ENCODE measurements around the gene LRG1.
"Not testable (repeated sequence)": the region's sequence is repeated elsewhere in the genome, so short reads cannot be mapped to it uniquely, and the experiment has no call there.

Gene LRG1

DNA sequence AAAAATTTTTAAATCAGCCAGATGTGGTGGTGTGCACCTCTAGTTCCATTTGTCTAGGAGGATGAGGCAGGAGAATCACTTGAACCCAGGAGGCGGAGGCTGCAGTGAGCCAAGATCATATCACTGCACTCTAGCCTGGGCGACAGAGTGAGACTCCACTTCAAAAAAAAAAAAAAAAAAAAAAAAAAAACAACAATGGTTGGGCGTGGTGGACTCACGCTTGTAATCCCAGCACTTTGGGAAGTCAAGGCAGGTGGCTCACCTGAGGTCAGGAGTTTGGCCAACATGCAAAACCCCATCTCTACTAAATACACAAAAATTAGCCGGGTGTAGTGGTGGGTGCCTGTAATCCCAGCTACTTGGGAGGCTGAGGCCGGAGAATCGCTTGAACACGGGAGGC lies 12.5 kb downstream of the LRG1 start:
- not testable (repeated sequence) for DNase-seq (ENCODE audit: low read depth)

DNA sequence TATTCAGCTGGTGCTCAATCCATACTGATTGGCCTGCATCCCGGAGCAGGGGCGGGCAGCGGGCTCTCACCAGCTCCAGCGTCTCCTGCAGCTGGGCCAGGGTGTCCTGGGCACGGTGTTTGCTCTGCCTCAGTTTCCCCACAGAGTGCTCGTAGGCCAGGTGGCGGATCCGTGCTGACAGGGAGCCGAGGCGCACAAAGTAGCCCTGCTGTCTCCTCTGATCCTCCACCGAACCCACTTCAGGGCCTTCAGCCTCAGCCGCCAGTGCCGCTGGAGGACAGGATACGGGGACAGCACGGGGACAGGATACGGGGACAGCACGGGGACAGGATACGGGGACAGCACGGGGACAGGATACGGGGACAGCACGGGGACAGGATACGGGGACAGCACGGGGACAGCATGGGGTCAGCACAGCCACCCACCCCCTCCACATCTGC lies 14.3 kb downstream of the LRG1 start:
- DNase-seq (ENCODE audit: low read depth): no peak

GRCh38 chr19:4524808-4525562 lies 14.9 kb downstream of the LRG1 start:
- no peak for DNase-seq (ENCODE audit: low read depth)

DNA sequence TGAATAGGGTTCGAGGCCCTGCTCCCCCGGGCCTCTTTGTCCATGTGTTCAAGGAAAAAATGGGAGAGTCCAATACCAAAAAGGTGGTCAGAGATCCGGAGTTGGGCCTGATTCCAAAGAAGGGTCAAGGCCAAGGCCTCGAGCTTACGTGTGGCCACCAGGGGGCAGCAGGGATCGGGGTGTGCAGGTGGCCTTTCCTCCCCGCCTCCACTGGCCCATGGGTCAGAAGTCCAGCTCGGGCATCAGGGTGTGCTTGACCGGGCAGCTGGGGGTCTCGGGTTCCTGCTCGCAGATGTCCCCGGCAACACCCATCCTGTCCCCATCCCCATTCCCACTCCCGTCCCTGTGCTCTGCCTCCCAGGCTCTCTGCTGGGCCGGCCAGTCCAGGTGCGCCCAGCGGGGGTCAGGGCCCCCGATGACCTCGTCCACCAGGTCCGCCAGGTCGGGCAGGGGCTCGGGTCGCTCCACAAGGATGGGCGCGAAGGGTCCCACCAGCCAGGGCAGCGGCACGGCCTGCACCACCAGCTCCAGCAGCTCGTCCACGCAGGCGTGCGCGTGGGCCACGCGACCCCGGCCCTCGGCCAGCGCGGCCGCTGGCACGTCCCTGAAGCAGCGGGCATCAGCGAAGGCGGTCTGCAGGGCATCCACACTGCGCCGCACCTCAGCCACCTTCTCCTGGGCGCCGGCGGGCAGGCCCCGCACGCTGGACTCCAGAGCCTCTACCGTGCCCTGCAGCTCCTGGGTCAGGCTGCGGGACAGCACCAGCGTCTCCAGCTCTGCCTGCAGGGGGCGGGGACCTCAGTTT lies 16.3 kb downstream of the LRG1 start:
- no peak for DNase-seq (ENCODE audit: low read depth)

GRCh38 chr19:4522291-4523002 lies 17.4 kb downstream of the LRG1 start:
- DNase-seq (ENCODE audit: low read depth): no peak

DNA sequence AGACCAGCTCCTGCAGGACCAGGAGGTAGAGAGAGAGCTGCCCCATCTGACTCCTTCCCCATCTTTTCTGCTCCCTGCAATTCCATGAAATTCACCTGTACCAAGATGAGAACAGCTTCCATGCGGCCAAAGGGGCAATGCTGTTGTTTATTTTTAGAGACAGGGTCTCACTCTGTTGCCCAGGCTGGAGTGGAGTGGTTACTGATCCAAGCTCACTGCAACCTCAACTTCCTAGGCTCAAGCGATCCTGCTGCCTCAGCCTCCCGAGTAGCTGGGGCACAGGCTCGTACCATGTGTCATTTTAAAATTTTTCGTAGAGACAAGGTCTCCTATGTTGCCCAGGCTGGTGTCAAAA lies 18.0 kb downstream of the LRG1 start:
- no peak for DNase-seq (ENCODE audit: low read depth)

- DNase-seq (ENCODE audit: low read depth): no peak
These were observed 18.5 kb downstream of the LRG1 start for GRCh38 chr19:4521170-4521887.

DNA sequence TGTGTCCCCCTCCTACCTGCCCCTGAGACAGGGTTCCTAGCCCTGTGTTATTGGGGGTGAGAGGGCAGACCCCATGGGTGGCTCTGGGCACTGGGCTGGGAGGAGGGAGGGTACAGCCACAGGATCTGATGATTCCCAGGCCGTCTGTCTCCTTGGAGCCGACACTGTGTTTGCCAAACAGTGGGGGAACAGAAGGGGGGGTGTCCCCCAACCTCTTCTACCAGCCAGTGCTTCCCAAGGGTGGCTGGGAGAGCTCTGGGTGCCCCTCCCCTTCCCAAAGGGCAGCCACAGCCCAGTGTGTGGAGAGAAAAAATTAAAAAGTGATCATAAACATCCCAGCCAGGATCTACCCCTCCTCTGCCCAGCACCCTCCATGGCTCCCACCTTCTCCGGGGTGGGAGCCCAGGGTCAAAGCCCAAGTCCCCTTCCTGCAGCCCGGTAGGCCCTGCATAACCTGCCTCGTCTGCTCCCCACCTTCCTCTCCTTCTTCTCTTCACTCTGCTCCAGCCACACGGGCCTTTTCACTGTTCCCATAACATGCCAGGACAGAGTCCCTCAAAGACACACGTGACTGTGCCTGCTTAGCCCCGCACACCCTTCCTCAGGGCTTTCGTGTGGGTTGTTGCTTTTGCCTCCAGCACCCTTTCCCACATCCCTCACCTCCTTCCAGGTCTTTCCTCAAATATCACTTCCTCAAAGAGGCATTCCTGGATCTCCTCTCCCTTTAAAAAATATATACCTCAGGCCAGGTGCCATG lies 20.1 kb downstream of the LRG1 start:
- DNase-seq (ENCODE audit: low read depth): no peak

DNA sequence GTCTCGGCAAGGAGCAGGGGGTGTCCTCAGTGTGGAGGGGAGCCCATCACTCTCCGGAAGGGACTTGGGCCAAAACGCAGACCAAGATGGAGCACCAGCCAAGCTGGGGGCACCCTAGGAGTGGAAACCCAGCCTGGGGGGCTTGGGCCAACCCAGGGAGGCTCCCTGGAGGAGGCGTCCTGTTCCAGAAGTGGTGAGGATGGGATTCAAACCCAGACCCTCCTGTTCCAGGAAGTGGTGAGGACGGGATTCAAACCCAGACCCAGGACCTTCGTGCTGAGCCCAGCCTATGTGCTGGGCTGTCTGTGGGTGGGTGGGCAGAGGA lies 20.7 kb downstream of the LRG1 start:
- no peak for DNase-seq (ENCODE audit: low read depth)

DNA sequence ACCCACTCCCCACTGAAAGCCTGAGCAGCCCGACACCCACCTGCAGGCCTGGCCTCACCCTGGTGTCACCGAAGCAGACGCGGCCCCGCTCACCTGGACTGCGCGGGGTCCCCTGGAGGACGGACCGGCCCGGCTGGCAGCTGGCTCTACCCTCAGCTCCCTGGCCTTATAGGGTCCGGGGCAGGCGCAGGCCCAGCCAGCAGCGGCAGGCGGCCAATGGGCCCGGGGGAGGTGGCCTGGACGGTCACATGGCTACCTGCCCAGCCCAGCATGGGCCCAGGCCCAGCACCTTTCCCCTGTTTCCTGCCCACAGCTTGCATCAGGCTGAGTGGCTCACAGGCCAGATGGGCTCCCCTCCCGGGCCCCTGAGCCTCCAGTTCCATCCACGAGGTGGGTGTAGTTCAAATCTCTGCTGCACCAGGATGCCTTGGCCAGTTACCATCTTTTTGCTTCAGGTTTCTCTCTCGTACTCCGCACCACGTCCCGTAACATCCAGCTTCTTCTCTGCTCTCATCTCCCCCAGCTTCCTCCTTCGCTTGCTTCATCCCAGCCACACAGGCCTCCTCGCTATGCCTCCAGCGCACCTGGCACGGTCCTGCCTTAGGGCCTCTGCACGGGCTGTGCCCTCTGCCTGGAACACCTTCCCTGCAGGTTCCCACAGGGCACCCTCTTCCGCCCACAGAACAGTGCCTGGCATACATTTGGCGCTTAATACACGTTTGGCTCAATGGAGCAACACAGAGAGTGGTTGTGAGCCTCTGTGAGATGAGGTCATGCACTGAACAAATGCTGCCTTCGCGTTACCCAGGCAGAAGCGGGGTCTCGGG lies 21.3 kb downstream of the LRG1 start, which contains the start of gene PLIN4:
Gene PLIN4, minus strand, starts transcription at position 142 of the 827 bp plus-strand sequence. CDS start 214 bp downstream, outside the sequence.
- no peak for DNase-seq (ENCODE audit: low read depth)

- DNase-seq (ENCODE audit: low read depth): no peak
These were observed 22.3 kb downstream of the LRG1 start for GRCh38 chr19:4517451-4518057.

- no peak for DNase-seq (ENCODE audit: low read depth)
These were observed 22.9 kb downstream of the LRG1 start for GRCh38 chr19:4516939-4517300.

DNA sequence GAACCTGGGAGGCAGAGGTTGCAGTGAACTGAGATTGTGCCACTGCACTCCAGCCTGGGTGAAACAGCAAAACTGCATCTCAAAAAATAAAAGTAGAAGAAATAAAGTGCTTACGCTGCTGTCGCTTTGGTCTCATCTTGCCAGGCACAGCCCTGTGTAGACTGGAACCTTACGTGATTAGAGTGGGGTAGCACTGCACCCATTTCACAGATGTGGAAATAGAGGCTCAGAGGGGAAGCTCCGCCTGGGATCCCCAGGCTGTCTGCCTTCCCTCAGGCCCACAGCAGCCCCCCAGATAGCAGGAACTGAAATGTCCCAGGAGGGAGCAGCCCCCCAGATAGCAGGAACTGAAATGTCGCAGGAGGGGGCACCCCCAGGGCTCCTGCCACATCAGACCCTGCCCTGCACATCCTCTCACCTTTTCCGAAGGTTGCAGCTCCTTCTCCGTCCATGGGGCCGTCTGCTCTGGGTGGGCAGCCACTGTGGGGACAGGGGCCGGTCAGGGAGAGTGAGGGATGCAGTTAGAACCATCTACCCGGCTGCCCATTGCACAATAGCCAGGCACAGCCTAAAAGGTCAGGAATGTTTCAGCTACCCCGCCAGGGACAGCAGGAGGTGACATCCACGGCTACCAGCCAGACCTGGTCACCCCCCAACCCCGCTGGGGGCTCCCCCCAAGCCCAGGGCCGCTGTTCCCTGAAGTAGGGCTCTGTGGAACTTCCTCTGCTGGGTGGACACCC lies 23.5 kb downstream of the LRG1 start:
- DNase-seq (ENCODE audit: low read depth): no peak

DNA sequence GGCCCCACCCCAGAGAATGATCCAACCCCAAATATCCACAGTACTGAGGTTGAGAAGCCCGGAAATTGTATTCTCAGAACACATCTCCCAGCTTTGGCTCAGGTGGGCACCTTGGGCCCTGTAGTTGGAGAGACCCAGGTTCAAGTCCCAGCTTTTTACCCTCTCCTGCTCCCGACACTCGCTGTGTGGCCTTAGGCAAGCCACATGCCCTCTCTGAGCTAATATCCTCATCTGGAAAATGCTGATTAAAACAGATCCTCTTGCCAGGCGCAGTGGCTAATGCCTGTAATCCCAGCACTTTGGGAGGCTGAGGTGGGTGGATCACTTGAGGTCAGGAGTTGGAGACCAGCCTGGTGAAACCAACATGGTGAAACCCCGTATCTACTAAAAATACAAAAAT lies 24.1 kb downstream of the LRG1 start:
- no peak for DNase-seq (ENCODE audit: low read depth)

DNA sequence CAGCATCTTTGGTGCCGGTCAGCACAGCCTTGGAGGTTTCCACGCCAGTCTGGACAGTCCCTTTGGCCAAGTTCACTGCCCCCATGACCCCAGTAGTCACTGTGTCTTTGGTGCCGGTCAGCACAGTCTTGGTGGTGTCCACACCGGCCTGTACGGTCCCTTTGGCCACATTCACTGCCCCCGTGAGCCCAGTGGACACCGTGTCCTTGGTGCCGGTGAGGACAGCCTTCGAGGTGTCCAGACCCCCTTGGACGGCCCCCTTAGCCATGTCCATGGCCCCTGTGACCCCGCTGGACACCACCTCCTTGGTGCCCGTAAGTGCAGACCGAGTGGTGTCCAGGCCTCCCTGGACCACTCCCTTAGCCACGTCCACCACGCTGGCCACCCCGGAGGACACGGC lies 26.6 kb downstream of the LRG1 start:
- DNase-seq (ENCODE audit: low read depth): no peak

DNA sequence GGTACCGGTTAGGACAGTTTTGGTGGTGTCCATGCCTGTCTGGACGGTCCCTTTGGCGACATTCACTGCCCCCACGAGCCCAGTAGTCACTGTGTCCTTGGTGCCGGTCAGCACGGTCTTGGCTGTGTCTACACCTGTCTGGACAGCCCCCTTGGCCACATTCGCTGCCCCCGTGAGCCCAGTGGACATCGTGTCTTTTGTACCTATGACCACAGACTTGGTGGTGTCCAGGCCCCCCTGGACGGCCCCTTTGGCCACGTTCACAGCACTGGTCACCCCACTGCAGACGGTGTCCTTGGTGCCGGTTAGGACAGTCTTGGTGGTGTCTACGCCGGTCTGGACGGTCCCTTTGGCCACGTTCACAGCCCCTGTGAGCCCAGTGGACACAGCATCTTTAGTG lies 27.8 kb downstream of the LRG1 start:
- no peak for DNase-seq (ENCODE audit: low read depth)

- DNase-seq (ENCODE audit: low read depth): no peak
These were observed 28.4 kb downstream of the LRG1 start for GRCh38 chr19:4511300-4512054.

DNA sequence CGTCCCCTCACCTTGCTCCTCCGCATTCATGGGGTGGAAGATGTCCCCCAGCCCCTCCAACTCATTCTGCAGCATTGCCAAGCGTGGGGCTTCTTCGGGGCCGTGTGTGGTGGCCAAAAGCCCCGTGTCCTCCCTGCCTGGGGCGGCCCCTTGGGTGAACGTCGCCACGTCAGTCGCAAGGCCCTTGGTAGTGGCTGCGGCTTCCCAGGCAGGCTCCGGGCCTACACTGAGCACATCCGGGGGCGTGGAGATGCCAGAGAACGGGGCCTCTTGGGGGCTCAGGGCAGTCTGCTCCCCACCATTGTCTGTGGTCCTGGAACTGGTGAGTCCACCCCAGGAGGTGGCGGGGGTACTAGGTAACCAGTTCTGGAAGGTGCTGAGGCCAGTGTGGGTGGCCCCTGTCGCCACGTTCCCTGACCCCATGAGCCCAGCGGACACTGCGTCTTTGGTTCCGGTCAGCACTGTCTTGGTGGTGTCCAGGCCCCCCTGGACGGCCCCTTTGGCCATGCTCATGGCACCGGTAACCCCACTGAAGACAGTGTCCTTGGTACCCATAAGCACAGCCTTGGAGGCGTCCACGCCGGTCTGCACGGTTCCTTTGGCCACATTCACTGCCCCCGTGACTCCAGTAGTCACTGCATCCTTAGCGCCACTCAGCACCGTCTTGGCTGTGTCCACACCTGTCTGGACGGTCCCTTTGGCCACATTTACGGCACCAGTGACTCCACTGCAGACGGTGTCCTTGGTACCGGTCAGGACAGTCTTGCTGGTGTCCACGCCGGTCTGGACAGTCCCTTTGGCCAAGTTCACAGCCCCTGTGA lies 29.2 kb downstream of the LRG1 start:
- no peak for DNase-seq (ENCODE audit: low read depth)

All from GM04503 (cell line).